Measurements from ENCODE around the gene OLFM1. TPM values are rescaled to one million over a fixed set of nuclear protein-coding genes. Genes with fewer than 3 reads are reported as not detected.

Gene OLFM1
- total RNA-seq, 1 donor from 2014 or later, result 2.8 TPM

- Mint-ChIP-seq H3K9me3 (ENCODE audit: low read depth) (no peaks in the 10 kb centered on the region), H3K27ac (ENCODE audit: unreplicated experiment) (no peak overlapping the region), H3K36me3 (ENCODE audit: low read depth) (no peaks in the 10 kb centered on the region), H3K27me3 (ENCODE audit: low read depth) (peaks cover 54% of the 10 kb centered on the region), H3K4me3 (ENCODE audit: unreplicated experiment) (no peak overlapping the region), H3K4me1 (ENCODE audit: low read depth) (peaks cover 6% of the 10 kb centered on the region)
- no peak for TF ChIP-seq CTCF (IDR thresholded peaks at IDR 0.05)
- peak; percentile 55 for DNase-seq (ENCODE audit: low spot score)
These were observed 1.7 kb downstream of the OLFM1 start for GRCh38 chr9:135088979-135089847.

DNA sequence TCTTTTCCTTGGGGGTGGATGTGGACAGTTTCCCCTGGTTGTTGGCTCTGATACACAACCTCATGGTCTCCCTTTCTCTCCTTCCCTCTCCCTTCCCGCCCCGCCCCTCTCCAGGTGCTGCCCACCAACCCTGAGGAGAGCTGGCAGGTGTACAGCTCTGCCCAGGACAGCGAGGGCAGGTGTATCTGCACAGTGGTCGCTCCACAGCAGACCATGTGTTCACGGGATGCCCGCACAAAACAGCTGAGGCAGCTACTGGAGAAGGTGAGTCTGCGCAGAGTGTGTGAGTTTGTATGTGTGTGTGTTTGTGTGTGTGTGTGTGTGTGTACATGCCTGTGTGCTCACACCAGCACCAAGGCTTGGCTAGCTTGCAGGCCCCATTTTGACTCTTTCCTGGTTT lies 2.6 kb downstream of the OLFM1 start:
- no peak for DNase-seq (ENCODE audit: low spot score)
- peaks cover 6% of the 10 kb centered on the region for H3K4me1 Mint-ChIP-seq (ENCODE audit: low read depth)
- H3K27ac Mint-ChIP-seq (ENCODE audit: unreplicated experiment), result no peak overlapping the region
- peaks cover 53% of the 10 kb centered on the region for H3K27me3 Mint-ChIP-seq (ENCODE audit: low read depth)
- no peak for TF ChIP-seq CTCF (IDR thresholded peaks at IDR 0.05)
- no peaks in the 10 kb centered on the region for H3K36me3 Mint-ChIP-seq (ENCODE audit: low read depth)
- H3K9me3 Mint-ChIP-seq (ENCODE audit: low read depth), result no peaks in the 10 kb centered on the region
- no peak overlapping the region for H3K4me3 Mint-ChIP-seq (ENCODE audit: unreplicated experiment)

DNA sequence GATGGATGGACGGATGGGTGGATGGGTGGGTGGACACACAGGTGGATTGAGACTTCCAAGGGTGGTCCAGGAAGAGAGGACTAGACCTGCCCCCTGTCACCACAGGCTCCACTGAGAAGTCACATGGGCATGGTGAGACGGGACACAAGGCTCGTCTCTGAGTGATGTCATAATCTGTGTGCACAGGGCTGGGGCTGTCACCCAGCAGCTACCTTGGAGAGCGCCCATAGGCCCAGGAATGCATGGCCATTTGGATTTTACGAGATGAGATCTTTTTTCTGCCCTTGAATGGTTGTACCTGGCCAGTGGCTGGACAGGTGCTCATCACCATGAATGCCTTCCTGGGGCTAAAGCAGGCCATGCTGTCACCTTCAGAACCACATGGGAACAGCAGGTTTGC lies 3.1 kb downstream of the OLFM1 start:
- TF ChIP-seq CTCF (IDR thresholded peaks at IDR 0.05), result no peak
- Mint-ChIP-seq H3K27ac (ENCODE audit: unreplicated experiment) (no peak overlapping the region), H3K4me1 (ENCODE audit: low read depth) (peaks cover 6% of the 10 kb centered on the region), H3K27me3 (ENCODE audit: low read depth) (peaks cover 58% of the 10 kb centered on the region), H3K9me3 (ENCODE audit: low read depth) (no peaks in the 10 kb centered on the region), H3K4me3 (ENCODE audit: unreplicated experiment) (no peak overlapping the region), H3K36me3 (ENCODE audit: low read depth) (no peaks in the 10 kb centered on the region)
- DNase-seq (ENCODE audit: low spot score), result no peak

DNA sequence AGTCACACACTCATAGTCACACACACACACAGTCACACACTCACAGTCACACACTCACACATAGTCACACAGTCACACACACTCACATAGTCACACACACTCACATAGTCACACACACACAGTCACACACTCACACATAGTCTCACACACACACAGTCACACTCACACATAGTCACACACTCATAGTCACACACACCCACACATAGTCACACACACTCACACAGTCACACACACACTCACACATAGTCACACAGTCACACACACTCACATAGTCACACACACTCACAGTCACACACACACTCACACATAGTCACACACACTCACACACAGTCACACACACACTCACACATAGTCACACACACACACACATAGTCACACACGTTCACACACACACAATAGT lies 4.1 kb downstream of the OLFM1 start:
- Mint-ChIP-seq H3K4me1 (ENCODE audit: low read depth) (no peaks in the 10 kb centered on the region), H3K27me3 (ENCODE audit: low read depth) (peaks cover 53% of the 10 kb centered on the region), H3K36me3 (ENCODE audit: low read depth) (no peaks in the 10 kb centered on the region), H3K27ac (ENCODE audit: unreplicated experiment) (no peak overlapping the region), H3K9me3 (ENCODE audit: low read depth) (no peaks in the 10 kb centered on the region), H3K4me3 (ENCODE audit: unreplicated experiment) (no peak overlapping the region)
- no peak for DNase-seq (ENCODE audit: low spot score)
- TF ChIP-seq CTCF (IDR thresholded peaks at IDR 0.05), result no peak

DNA sequence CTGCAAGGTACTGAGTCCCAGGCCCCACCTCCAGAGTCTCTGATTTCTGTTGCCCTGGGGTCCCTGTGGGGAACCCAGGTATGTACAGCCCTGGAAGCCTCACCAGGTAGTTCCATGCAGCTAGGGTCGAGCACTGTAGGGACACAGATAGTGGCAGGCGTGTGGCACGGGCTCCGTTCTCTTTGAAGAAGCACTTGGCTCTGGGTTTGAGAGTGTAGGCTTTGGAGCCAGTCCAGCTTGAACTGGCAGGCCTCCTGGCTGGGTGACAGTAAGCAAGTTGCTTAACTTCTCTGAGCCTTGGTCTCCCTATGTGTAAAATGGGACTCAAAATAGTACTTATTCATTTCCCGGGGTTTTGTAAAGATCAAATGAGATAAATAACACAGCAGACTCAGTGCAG lies 5.6 kb downstream of the OLFM1 start:
- Mint-ChIP-seq H3K27ac (ENCODE audit: unreplicated experiment) (no peak overlapping the region), H3K9me3 (ENCODE audit: low read depth) (no peaks in the 10 kb centered on the region), H3K4me3 (ENCODE audit: unreplicated experiment) (no peak overlapping the region), H3K36me3 (ENCODE audit: low read depth) (no peaks in the 10 kb centered on the region), H3K4me1 (ENCODE audit: low read depth) (no peaks in the 10 kb centered on the region), H3K27me3 (ENCODE audit: low read depth) (peaks cover 53% of the 10 kb centered on the region)
- no peak for TF ChIP-seq CTCF (IDR thresholded peaks at IDR 0.05)
- DNase-seq (ENCODE audit: low spot score), result no peak
